GM21381 (cell line): ENCODE results near the gene ADCK2.
A peak's percentile ranks its signal among the peaks of the same experiment; 100 is the strongest.
"Not testable (repeated sequence)": the region's sequence is repeated elsewhere in the genome, so short reads cannot be mapped to it uniquely, and the experiment has no call there.

ENCODE experiments used
- ATAC-seq: cut with Tn5 transposase; IDR thresholded peaks from one replicate; pipeline ENCODE4 v1.9.1; 2021; ENCODE audit warnings: mild to moderate bottlenecking, moderate library complexity; ENCODE audit not compliant: unreplicated experiment

The ADCK2 gene

DNA sequence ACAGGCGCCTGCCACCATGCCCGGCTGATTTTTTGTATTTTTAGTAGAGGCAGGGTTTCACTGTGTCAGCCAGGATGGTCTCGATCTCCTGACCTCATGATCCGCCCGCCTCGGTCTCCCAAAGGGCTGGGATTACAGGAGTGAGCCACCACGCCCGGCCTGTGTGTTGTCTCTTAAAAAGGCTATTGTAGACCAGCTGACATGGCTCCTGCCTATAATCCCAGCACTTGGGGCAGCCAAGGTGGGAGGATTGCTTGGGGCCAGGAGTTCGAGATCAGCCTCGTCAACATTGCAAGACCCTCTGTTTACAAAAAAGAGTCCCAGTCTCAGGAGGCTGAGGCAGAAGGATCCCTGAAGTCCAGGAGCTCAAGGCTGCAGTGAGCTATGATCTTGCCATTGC lies 21.1 kb downstream of the ADCK2 start:
- not testable (repeated sequence) for ATAC-seq

DNA sequence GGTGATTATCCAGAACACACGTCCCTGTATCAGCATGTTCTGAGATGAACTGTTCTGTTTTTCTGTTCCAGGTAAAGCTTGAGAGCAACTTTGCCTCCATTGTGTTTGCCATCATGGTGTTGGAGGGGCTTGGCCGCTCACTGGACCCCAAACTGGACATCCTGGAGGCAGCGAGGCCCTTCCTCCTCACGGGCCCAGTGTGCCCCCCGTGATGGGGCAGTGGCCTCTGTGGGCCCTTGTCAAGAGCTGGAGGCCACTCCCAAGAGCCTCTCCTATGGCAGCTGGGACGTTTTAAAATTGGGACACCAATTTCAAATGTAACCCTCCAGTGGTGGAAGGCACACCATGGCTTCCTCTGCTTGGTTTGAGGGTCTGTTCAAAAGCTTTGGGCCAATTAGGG lies 21.8 kb downstream of the ADCK2 start:
- no peak for ATAC-seq

DNA sequence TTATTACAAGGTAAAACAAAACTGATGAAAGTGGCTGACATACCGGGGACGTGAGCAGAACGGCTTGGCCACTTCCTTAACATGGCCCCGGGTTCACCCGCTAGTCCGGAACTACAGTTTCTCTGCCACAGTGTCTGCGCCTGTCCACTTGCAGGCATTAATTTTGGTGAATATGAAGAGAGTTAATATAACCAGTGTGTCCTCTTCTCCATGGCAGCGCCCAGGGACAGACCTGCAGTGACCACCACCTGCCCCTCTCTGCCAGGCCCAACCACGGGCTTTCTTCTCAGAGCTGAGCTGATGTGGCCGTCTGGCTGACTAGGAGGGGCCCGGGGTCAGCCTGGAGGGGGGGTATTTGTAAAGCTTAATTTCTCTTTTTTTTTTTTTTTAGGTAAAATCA lies 22.6 kb downstream of the ADCK2 start:
- no peak for ATAC-seq

DNA sequence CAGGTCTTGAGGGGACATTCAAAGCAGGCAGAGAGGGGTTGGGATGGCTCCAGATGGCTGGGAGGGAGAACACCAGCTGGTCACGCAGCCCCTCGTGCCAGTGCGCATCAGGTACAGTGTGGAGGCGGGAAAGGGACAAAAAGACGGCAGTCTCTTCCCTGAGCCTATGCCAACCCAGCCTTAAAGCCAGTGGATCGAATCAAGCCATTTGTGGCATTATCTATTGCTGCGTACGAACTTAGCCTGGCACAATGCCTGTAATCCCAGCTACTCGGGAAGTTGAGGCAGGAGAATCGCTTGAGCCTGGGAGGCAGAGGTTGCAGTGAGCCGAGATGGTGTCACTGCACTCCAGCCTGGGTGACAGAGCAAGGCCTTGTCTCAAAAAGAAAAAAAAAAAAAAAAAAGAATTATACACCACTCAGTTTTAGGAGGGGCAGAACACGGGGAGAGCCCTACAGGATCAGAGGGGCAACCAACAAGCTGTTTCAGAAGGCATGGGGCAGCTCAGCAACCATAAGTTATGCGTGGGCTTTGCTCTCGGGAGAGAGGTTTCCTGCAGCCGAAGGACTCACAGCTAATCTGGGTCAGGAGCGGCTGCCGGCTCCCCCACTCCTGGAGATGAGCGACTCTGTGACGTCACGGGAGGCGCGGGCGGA lies 23.4 kb downstream of the ADCK2 start:
- peak; percentile 88 for ATAC-seq

GRCh38 chr7:140696680-140697446 lies 24.1 kb downstream of the ADCK2 start, which contains the start of gene NDUFB2:
NDUFB2 (plus strand) TSS chr7:140696708; CDS start chr7:140696745, 37 bp downstream.
- ATAC-seq: peak; percentile 81

DNA sequence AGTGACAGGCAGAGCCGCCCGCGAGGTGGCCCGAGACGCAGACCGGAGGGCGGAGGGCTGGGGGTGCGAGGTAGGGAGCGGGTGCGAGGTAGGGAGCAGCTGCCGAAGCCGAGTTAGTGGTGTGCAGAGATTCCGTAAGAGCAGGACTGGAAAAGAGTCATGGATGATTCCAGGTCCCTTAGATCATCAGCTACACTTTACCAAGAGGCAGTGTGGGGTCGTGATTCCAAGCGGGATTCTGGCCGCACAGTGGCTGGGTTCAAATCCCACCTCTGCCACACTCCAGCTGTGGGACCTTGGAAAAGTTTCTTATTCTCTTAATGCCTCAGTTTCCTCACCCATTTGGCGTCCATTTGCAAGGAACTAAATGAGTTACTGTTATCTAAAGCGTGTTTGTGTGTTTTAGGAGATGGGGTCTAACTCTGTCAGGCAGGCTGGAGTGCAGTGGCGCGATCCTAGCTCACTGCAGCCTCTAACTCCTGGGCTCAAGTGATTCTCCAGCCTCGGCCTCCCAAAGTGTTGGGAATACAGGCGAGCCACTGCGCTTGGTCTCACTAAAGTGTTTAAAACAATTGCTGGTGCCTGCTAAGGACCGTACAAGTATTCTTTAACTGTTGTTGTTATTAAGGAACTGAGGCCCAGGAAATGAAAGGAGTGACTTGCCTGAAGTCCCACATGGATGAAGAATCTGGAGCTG lies 24.9 kb downstream of the ADCK2 start:
- no peak for ATAC-seq

GRCh38 chr7:140698477-140698876 lies 25.7 kb downstream of the ADCK2 start:
- no peak for ATAC-seq

GRCh38 chr7:140702774-140703173 lies 30.0 kb downstream of the ADCK2 start:
- no peak for ATAC-seq

GRCh38 chr7:140704205-140704604 lies 31.5 kb downstream of the ADCK2 start:
- no peak for ATAC-seq

- ATAC-seq: no peak
These were observed 34.4 kb downstream of the ADCK2 start for GRCh38 chr7:140707132-140707531.

- not testable (repeated sequence) for ATAC-seq
These were observed 36.0 kb downstream of the ADCK2 start for GRCh38 chr7:140708764-140709163.

GRCh38 chr7:140712392-140712791 lies 39.6 kb downstream of the ADCK2 start:
- ATAC-seq: not testable (repeated sequence)

- ATAC-seq: no peak
These were observed 41.7 kb downstream of the ADCK2 start for GRCh38 chr7:140714331-140715040.

DNA sequence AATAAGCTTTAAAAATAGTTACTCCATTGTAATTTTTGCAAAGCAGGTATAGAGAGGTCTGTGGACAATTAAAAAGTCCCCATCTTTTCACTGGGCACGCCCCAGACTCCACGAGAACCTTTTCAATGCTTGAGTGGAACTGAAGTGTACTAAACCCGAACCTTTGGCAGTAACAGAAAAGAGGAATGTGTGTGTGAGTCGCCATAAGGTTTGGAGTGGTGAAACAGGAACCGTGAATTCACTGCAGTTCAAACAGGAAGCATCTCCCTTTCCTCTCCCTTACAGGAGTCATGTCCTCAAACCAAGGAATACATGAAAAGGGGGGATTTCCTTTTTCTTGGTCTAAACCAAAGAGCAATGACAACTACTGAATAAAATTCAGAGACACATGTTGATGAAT lies 47.0 kb downstream of the ADCK2 start:
- ATAC-seq: no peak

DNA sequence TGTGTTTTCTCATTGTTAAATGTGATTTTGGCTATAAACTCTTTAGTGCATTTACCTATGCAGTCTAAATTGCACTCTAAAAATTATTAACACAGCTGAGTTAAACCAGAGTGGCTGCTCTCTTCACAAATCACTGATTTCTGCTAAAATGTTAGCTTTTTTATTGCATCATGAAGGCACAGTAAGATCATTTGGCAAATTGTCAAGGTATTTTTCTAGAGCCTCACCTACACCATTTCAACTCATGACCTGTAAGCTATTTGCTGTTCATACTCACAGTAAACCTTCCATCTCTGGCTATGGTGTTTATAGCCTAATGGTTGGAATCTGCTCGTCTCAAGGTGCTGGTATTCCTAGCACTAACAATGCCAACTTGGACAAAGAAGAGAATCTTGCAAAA lies 49.5 kb downstream of the ADCK2 start:
- ATAC-seq: no peak

DNA sequence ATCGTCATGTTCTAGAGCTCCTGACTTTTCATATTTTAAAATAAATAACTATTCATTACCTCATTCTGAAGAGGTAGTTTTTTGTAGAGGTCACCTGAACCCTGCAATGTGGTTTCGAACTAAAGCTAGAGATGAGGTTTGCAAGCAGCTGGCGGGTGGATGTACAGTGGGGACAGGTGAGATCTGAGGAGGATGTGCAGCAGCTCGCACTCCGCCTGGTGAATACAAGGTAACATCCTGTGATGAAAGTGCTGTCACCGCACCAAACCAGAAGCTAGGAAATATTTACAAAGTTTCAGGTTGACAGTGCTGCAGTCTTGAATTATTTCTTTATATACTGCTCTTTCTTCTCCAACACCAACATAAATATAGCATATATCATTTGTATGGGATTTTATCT lies 50.3 kb downstream of the ADCK2 start:
- no peak for ATAC-seq

- no peak for ATAC-seq
These were observed 50.8 kb downstream of the ADCK2 start for GRCh38 chr7:140723574-140723973.

- no peak for ATAC-seq
These were observed 52.0 kb downstream of the ADCK2 start for GRCh38 chr7:140724706-140725105.

GRCh38 chr7:140726281-140726680 lies 53.5 kb downstream of the ADCK2 start:
- no peak for ATAC-seq

DNA sequence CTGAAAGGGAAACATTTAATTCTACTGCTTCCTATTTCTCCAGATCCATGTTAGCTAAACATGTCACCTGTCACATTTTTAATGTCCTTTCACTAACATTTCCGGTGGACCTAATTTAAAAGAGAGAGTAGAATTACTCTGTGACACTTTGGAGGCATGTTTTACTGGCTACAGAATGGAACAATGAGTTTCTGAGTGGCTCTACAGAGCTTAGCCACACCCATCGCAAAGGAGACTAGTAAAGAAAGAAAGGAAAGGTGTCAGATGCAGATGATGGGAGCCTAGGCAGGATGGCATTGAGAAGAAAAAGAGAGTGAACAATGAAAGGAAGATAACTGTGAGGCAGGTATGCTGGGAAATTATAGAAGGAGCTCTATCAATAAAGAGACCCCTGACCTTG lies 59.7 kb downstream of the ADCK2 start:
- no peak for ATAC-seq

DNA sequence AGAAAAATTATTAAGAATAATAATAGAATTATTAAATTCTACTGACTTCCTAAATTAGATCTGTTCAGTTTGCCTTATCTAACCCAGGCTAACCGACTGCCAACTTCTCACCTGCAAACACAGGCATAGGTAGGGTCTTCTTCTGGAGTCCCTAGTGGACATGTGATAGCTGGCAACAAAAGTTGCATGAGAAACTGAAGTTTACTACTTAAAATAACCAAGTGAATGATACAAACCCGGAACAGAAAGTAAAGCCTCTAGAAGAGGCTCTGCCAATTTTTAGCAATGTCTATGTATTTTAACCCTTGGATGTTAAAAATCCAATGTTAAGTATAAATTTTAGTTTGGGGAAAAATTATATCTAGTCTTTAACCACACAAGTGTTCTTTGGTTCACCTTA lies 61.4 kb downstream of the ADCK2 start:
- no peak for ATAC-seq
